Measurements from ENCODE around the gene SPEM2.

The SPEM2 gene

DNA sequence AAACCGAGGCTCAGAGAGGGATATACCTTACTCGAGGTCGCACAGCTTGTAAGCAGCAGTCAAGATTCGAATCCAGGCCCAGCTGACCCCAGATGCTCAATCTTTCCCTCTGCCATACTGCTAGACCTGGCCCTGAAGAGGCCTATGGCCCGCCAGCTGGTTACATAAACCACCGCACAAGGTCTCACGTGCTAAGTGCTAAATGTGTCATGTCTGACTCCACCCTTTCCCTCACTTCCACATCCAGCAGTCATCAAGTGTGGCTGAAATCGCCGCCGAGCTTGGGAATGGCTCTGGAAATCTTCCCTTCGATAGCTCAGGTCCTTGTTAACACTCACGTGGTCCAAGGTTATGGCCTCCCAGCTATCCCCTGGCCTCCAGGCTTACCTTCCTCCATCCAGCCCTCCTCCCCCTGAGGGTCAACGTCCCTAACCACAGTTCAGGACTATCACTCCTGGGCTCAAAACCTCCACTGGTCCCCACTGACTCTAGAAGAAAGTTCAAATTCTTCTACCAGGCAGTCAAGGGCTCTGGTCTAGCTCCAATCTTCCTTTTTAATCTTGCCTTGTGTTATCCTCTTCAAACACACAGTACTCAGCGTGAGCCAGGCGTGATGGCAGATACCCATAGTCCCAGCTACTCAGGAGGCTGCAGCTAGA lies 50.5 kb downstream of the SPEM2 start:
- no peak for DNase-seq

DNA sequence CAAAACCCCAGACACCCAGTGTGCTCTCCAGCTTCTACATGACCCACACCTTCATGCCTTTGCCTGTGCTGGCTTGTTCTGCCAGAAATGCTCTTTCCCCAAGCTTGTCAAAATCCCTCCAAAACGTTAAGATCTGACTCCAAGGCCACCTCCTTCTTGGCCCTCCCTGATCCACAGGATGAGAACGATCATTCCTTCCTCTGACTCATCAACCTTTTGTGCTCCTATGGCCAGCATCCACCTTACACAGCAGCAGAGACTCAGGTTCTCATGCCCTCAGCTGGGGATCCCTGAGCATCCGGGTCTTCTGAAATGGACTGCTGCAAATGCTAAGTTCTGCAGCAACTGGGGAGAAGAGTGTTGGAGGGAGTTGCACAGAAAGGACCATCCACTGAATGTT lies 51.1 kb downstream of the SPEM2 start:
- DNase-seq: no peak

GRCh38 chr17:7476951-7477350 lies 51.5 kb downstream of the SPEM2 start:
- no peak for DNase-seq
